Measurements from ENCODE around the gene PDZD2.
"Not testable (repeated sequence)": the region's sequence is repeated elsewhere in the genome, so short reads cannot be mapped to it uniquely, and the experiment has no call there.

Gene PDZD2

DNA sequence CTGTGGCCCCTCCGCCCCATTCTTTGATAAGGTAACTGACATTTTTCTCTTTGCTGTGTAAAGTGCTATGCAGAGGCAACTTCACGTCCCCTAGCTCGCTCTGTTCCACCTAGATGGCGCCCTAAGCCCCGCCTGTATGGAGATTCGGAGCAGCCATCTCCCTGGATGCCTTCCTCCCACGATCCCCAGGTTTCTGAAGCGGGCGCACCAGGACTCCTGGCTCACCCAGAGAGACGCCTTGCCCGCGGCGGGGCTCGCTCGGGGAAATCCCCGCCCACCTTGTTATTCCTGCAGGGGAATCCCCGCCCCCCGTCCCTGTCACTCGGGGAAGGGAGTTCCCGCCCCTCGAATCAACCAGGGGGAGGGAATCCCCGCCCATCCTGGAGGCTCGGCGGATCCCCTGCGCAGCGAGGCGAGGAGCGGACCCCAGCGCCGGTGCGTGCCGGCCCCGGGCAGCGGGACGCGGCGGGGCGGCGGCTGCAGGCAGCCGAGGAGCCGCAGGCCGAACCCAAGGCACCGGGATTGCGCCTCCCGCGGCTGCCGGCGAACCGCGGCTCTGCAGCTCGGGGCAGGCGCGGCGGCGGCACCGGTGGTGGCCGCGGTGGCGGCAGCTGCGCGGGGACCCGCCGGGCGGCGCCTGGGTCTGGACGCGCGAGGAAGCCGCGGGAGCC lies at the start of gene PDZD2:
Gene PDZD2 (plus strand): TSS at position 384 of the 671 bp plus-strand sequence.
- DNase-seq = peak; percentile 90

DNA sequence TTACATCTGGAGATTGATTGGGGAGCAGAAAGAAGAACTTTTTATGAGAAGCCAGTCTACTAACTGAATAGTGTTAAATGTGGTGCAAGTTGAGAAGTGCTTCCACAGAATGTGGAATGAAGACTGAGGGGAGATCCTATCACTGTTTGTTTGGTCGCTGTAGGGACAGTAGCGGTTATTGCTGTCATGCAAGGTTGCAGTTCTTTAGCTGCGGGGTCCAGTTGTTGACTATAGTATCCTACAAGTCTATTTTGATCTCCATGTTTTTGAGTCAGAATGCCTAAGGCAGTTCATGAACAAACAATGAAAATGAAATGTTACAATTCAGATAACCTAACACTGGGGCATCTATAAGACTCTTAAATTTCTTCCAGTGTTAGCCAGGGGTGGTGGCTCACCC lies 45.3 kb upstream of the PDZD2 start:
- DNase-seq = no peak

DNA sequence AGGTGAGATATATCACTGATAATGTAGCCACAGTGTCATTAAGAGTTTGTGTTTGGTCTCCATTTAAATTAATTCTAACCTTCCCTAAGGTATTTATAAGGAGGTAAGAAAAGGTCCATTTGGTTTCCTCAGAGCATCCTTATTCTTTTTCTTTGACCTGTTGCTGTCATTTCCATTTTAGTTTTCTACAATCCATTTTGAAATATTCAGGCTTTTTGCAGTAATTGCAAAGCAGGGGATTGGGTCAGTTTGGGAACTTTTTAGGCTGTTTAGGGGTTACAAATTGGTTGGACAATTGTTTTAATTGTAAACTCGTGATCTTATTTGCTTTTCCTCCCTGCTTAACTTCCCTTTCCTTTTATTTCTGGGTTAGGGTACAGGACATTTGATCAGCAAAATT lies 42.6 kb upstream of the PDZD2 start:
- DNase-seq = no peak

DNA sequence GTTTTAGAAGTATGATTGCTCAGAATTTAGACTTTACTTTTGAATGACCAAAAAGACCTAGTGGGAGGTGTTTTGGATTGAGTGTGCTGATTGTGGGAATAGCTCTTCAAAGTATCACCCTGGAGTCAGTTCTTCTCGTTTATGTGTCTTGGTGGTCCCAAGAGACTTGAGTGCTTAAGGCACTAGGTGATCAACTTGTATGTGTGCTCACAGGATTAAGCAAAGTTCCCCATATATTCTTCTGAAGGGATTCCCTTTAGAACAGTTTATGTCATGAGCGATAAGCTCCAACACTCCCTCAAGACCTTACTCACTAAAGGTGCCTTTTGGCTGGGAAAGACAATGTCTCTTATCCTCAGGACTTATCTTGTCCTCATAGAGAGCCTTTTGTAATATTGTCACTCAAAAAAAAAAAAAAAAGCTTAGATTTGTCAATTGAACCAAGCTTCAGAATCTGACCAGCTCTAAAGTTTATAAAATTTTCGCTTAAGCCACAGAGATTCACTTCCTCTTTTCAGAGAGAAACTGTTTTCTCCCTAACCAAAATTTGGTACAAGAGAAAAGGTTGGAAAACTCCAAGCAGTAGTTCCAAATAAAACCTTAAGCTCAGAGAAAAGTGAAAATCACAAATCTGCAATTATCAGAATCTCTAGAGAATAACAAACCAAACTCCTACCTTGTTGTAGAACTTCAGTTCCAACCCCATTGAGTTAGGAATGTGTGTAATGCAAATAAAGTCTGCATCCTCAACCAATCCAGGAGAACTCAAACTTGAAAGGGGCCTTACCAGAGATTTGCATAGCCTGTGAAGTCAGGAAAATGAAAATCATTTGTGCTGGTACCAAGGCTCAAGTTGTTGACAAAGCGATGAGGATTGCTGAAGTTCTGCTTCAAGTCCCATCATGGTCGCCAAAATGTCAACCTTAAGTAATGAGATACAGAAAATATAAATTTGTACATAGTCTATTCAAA lies 40.0 kb upstream of the PDZD2 start:
- no peak for DNase-seq

DNA sequence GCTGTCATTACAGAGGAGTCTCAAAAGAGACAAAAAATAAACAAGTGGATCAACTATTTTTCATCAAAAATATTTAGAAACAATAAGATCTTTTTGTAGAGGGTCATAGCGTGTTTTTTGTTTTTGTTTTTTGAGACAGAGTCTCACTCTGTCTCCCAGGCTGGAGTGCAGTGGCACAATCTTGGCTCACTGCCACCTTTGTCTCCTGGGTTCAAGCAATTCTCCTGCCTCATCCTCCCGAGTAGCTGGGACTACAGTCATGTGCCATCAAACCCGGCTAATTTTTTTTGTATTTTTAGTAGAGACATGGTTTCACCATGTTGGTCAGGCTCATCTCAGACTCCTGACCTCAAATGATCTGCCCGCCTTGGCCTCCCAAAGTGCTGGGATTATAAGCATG lies 36.6 kb upstream of the PDZD2 start:
- not testable (repeated sequence) for DNase-seq

DNA sequence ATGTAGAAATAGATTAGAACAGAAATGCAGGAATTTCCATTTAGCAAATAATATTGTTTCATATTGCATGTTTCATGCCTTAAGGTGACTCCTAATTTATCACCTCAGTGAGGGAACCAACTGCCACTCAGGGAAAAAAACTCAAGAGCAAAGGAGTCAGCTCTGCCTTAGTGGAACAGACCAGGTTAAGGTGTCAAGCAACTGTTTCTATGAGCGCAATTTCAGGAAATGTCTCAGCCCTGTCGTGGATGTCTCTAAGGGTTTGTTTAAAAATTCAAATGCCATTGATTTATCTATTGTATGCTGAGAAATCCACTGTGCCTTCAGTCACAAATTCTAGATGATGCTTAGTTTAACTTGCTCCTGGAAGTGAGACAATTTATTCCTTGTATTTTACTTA lies 34.7 kb upstream of the PDZD2 start:
- DNase-seq = no peak

DNA sequence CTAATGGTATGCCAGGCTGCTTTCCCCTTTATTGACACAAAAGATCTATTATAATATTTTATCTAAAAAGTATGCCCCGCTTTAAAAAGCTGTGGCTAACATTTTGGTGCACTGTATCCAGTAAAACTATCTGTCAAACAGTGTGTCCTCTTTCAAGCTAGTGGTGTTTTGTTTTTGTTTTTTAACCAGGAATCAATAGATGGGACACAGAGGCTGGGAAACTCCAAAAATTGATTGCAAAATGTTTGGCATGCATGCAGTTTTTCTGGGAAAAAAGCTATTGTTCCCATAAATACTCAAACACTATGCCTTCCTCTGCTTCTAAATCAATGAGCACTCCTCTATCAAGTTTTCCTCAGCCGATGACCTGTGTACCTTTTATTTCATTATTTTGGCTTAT lies 34.3 kb upstream of the PDZD2 start:
- DNase-seq = no peak

DNA sequence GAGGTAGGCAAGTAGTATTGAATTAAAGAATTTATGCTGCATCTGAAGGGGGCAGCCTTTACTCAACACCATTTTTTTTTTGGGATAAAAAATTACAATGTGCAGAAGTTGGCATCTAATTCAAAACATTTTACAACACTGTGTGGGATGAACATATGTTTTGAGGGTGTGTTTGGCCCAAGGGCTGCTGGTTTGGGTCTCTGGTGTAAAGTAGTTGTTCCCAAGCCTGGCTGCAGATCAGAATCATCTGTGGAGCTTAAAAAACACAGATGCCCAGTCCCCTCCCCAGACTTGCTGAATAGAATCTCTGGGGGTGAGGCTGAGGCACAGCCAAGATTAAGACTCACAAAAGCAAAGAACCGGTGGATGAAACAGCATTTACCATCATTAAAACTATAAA lies 33.0 kb upstream of the PDZD2 start:
- no peak for DNase-seq

DNA sequence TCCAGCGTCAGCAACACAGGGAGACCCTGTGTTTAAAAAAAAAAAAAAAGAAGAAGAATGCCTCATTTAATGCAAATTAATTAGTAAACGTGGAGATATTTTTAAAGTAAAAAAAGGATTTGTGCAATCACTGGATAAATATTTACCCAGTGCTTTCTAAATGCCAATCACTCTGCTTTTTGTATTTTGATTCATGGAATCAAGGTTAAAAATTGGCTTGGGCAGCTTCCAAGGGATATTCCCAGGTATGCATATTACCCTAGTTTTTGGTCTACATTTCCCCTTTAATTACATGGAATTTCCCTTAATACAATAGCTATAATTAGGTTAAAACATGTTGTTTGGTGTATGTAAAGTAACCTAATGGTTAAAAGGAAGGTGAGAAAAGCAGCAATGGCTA lies 31.4 kb upstream of the PDZD2 start:
- DNase-seq = no peak

DNA sequence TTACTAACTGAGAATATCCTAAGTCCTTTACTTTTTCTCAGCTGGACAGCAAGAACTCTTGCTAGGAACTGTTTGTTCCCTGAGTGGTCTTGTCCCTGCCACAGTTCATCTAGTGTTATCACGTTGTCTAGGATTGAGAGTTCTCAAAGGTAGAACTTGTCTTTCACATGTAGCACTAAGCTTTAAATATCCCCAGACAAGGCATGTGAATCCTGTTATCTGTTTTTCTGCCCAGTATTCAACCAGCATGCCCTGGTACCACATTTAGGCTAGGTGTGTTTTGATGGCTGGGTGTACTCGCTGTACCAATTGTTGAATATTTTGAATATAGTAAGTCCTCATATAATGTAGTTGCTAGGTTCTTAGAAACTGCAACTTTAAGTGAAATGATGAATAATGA lies 27.9 kb upstream of the PDZD2 start:
- DNase-seq = no peak

DNA sequence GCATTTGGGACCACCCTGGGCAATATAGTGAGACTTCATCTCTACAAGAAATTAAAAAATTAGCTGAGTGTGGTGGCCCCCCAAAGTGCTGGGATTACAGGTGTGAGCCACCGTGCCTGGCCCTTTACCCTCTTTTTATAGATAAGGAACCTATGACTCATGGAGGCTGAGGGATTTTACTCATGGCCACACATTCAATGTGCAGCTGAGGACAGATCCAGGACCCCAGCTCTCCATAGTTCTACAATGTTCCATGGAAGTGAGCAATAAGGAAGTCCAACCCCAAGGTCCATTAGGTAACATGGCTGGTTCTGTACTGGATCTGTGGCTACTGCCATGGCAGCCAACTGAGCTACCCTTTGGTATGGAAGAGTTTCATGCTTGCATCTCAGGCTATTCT lies 25.3 kb upstream of the PDZD2 start:
- DNase-seq = no peak

DNA sequence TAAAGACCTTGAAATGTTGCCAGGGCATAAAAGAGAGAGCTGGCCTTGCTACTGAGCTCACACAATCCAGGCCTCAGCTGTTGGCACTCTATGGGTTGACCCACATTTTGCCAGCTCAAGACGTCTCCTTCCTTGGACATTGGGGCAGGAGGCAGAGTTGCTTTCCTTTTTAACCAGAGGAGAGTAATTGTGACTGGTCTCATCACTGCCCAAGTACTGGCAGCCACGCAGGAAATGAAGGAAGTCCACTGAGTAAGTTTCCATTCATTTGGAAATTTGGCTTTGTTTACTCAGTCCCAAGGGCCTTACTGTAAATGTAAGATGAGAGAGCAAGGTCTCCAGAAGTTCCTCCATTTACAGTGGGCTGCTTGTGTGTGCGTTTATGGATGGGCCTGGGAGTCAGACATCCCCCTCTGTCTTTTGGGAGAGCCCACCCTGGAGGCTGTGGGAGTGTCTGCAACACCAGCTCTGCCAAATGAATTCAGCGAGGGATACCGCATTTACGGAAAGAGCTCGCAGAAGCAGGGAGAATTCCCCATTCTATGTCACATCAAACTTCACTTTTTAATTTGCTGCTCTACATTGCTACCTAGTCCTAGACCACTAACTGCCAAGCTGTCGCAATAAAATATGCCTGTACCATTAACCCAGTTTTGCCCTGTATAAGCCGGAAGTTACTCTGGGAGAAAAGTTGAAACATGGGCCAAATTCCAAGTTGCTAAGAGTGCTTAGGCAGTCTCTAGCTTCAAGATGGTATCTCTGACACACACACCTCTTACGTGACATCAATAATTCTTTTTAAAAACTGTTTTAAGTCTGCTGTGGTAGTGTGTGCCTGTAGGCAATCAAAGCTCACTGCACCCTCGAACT lies 24.5 kb upstream of the PDZD2 start:
- DNase-seq = peak; percentile 45

DNA sequence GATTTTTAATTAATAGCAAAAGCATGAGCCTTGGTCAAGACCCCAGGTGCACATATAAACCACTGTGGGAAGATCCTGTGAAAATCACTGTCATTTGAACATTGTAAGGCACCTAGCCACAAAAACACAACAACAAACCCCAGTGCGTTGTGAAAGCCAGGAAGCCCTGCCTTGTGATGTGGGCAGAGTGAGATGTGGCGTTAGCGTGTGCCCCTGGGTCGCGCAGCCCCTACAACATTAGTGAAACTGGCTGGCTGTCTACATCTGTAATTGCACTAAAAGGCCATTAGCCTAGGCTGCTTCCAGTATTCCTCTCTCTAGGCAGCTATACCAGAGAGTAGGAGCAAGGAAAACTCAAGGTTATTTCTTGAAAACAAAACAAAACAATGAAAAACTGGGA lies 21.1 kb upstream of the PDZD2 start:
- DNase-seq = no peak

DNA sequence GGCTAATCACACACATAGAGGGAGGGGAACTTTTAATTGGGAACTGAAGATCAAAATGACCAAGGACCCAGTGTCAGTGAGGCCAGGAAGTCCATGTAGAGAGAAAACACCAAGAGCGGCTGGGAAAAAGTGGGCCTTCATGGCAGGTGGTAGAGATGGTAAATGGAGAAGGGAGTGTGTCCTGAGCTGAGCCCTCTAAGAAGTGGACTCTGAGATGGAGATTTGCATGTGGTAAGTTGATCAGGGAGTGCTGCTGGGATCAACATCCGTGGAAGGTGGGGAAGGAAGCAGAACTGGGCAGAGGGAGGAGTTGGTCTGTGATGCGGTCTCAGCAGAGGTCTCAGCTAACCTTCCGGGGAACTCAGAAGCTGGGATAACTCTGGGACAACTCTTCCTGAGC lies 18.9 kb upstream of the PDZD2 start:
- DNase-seq = no peak

DNA sequence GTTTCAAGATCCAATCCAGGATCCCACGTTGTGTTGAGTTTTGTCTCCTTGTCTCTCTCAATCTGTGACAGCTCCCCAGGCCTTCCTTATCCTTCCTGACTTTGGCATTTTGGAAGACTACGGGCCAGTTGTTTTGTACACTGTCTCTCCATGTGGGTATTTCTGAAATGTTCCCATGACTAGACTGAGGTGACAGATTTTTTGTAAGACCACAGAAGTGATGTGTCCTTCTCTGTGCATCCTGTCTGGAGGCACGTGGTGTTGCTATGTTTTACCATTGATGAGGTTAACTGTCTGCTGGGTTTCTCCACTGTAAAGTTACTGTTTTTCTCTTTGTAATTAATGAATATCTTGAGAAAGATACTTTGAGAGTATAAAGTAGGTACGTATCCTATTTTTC lies 15.7 kb upstream of the PDZD2 start:
- no peak for DNase-seq

DNA sequence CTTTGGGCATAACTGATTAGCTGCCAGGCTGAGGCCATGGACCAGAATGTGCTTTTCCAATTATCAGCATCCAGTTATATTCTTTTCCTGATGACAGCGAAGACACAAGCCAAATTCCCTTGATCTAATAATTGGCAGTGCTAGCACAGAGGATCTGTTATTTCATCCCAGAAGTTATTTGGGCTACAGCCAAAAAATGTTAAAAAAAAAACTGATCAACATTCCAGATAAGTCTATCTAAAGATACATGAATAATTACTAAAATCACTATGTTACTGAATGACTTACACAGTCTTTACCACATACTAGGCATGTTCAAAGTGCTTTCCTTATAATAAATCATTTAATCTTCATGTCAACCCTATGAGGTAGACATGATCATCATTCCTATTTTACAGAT lies 13.5 kb upstream of the PDZD2 start:
- no peak for DNase-seq

DNA sequence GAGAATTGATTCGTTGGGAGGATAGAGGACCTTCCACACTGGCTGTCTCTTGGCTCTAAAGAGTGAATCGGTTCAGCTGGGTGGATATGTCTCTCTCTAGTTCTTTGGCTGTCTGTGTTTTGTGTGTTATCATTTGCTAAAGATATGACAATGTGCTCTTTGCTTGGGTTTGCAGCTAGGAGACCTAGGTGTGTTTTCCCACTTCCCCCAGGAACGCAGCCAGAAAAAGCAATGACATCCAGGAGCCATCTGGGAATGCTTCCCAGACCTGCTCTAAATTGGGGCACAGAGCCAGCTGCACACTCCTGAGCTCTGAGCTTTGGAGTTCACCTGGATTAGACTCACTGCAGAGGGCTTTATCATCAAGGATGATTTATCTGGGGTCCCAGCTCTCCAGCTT lies 12.8 kb upstream of the PDZD2 start:
- DNase-seq = no peak

DNA sequence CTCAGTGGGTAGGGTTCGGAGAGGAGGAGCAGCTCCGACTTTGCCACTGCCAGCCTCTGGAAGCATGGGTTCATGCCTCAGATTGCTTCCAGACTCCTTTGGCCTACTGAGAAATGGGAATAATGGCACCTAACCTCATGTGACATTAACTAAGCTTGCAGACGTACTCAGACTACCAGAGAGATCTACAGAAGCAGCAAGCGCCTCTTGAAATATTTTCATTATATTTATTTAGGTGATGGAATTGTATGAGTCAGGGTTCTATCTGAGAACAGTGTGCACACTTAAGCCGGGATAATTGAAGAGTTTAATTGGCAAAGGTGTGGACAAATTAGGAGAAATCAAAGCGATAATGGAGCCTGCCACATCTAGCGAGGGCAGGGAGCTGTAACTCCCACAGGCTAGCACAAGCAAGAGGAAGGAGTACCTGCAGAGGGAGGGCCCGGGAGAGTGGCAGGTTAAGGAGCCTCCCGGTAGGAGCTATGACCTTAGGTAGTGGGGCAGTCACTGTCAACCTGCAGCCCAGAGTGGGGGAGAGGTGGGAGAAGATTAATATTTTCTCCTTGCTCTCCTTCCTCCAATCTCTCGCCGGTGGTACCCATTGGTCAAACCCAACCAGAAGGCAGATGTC lies 12.2 kb upstream of the PDZD2 start:
- DNase-seq = no peak

DNA sequence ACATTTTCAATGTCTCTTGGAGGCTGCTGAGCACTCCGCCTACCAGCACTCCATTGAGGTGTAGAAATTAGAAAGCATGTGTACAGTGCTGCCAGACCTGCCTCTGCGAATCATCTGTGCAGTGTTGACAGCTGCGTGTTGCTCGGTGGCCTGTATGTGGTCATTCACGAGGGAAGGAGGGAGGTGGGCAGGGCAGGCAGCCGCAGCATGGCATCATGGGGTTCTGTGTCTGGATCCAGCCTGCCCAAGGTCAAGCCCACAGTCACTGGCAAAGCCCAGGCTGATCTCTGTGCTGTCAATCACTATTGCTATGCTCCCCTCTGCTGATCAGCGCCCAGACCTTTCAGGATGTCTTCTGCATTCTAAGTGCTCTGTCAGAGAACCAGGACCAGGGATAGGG lies 8.0 kb upstream of the PDZD2 start:
- no peak for DNase-seq

DNA sequence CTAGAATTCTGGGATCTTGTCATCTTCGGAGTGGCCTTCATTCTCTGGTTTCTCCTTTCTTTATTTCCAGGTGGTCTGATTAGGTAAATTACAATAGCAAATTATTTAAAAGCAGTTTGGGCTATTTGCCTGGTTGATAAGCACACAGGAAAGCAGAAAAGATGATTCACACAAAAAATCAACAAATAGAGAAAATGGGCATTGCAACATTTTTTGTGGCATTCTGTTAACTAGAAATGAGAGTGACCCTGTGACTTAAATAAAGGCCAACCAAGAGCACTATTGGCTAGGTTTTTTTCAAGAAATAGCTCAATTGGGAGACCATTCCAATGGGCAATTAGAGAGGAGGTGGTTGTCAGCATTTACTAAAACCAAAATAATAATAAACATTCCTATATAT lies 6.5 kb upstream of the PDZD2 start:
- no peak for DNase-seq

DNA sequence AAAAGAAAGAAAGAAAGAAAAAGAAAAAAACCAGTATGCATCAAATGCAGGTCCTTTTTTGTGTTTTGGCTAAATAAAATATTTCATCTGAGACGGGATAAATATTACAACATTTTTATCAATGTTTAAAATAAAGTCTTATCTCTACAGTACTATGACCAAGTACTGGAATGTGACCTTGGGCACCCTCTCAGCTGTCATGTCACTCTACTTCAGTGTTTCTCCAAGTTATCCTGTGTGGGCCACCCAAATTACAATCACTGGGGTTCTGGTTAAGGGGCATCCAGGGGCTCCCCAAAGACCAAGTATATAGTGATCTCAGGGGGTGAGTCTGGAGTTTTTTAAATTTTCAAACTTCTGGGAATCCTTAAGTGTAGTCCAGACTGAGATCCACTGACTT lies 3.5 kb upstream of the PDZD2 start:
- no peak for DNase-seq

DNA sequence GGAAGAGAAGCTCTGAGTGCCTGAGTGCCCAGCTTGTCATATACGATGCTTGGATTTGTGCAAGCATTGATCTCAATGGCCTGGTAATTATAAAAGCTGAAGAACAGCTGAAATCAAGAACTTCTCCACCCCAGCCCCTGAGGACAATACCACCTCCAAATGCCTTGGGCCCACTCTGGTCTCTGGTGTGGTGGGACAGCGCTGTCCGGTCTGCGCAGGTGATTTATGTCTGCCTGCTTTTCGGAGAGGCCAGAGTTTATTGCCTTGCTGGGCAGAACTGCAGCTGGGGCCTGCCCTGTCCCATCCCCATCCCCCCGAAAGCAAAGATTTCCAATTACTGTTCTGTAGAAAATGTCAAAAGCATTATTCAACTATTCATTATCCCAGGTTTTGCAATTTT lies 1.1 kb upstream of the PDZD2 start:
- peak; percentile 12 for DNase-seq

DNA sequence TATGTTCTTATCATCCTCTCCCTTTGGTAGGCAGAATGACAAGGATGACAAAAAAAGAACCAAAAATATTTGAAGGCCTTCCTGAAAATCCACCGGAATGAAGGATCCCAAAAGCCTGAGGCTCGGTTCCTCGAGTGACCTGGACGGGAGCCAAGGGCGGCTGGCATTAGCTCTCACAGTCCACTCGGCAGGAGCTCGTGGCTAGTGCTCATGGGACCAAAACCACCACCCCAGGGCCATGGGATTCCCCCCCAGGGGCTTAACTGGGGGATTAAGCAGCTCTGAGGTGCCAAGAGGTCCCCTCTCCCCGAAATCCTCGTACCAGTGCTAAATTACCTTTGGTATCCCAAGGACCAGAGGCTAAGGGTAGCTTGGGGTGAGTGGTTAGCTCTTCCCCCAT lies 586 bp upstream of the PDZD2 start:
- DNase-seq = no peak
